Ishikawa (cell line): ENCODE results near the gene ZMYND19.

Source experiments
- CEBPB ChIP-seq: IDR thresholded peaks from 2 replicates; pipeline ENCODE4 v1.6.1; 2012
- CREB1 ChIP-seq: IDR thresholded peaks from 2 replicates; pipeline ENCODE4 v1.6.1; 2012; ENCODE audit warnings: low read depth
- EGR1 ChIP-seq: IDR thresholded peaks from 2 replicates; pipeline ENCODE4 v1.6.1; 2012
- EP300 ChIP-seq: IDR thresholded peaks from 2 replicates; pipeline ENCODE4 v1.6.1; 2012; ENCODE audit warnings: borderline replicate concordance
- FOXM1 ChIP-seq: IDR thresholded peaks from 2 replicates; pipeline ENCODE4 v1.6.1; 2012; ENCODE audit warnings: low read depth, borderline replicate concordance
- MAX ChIP-seq: IDR thresholded peaks from 2 replicates; pipeline ENCODE4 v1.6.1; 2012
- NFIC ChIP-seq: IDR thresholded peaks from 2 replicates; pipeline ENCODE4 v1.6.1; 2012
- RAD21 ChIP-seq: IDR thresholded peaks from 2 replicates; pipeline ENCODE4 v1.6.1; 2012; ENCODE audit warnings: low read depth
- REST ChIP-seq: IDR thresholded peaks from 2 replicates; pipeline ENCODE4 v1.6.1; 2012; ENCODE audit warnings: low read depth, mild to moderate bottlenecking
- TAF1 ChIP-seq: IDR thresholded peaks from 2 replicates; pipeline ENCODE4 v1.6.1; 2012; ENCODE audit warnings: low read depth, mild to moderate bottlenecking
- TCF12 ChIP-seq: IDR thresholded peaks from 2 replicates; pipeline ENCODE4 v1.6.1; 2012; ENCODE audit warnings: low read depth
- TEAD4 ChIP-seq: IDR thresholded peaks from 2 replicates; pipeline ENCODE4 v1.6.1; 2012
- USF1 ChIP-seq: IDR thresholded peaks from 2 replicates; pipeline ENCODE4 v1.6.1; 2012
- YY1 ChIP-seq: IDR thresholded peaks from 2 replicates; pipeline ENCODE4 v1.6.1; 2012; ENCODE audit warnings: low read depth
- ZBTB7A ChIP-seq: IDR thresholded peaks from 2 replicates; pipeline ENCODE4 v1.6.1; 2012; ENCODE audit warnings: low read depth

The ZMYND19 gene

DNA sequence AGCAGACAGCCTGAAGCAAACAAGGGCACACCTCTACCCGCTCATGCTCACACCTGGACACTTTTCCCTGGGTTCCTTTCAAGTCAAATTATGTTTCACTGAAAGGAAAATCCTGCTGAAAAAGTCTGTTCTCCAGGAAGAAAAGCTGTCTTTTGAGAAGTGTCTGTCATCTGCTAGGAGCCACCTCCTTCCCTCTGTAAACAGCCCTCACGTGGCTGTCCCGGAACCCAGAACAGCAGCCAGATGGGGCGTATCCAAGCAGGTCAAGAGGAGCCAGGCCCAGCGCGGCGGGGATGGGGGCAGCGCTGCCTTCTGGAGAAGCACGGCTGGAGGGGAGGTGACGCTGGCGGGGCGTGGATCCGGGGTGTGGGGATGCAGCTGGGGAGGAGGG, 40.1 kb downstream of the ZMYND19 start, which contains the start of gene PNPLA7:
PNPLA7 (minus strand) TSS at position 172 of the 391 bp plus-strand sequence. CDS start 205 bp downstream, outside the sequence.
- TF ChIP-seq EGR1, result no peak
- no peak for TF ChIP-seq RAD21
- no peak for TF ChIP-seq CREB1
- TF ChIP-seq EP300, result no peak
- no peak for TF ChIP-seq FOXM1
- 0 out of 2 replicates have a peak, but pooled peaks have one; percentile 5 for TF ChIP-seq TEAD4
- TF ChIP-seq TCF12, result 0 out of 2 replicates have a peak, but pooled peaks have one; percentile 35
- TF ChIP-seq USF1, result peak; percentile 91
- peak; percentile 66; the same call in 1 of the 2 replicates for TF ChIP-seq NFIC
- no peak for TF ChIP-seq REST
- TF ChIP-seq ZBTB7A, result no peak
- peak; percentile 97 for TF ChIP-seq MAX
- TF ChIP-seq YY1, result no peak
- TF ChIP-seq TAF1, result no peak
- no peak for TF ChIP-seq CEBPB

- no peak for TF ChIP-seq MAX
These were observed 42.4 kb downstream of the ZMYND19 start for GRCh38 chr9:137547687-137548543.

DNA sequence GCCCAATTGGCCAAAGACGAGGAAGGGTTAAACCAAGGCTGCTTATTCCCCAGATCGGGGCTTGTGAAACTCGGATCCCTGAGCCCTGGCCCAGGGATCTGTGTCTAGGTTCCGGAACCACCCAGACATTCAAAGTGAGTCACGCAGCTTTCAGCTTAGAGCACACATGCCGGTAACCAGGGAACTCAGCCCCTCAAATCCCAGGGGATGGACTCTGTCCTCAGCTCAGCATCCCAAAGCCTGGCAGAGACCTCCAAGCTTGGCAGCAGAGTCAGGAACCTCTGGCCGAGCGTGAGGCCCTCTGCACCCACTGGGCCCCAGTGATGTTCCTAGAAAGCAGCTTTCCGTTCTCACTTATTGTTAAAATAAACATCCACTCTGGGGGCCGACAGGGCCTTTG, 45.2 kb downstream of the ZMYND19 start:
- TF ChIP-seq FOXM1 (no peak), RAD21 (no peak), ZBTB7A (no peak), TAF1 (no peak), MAX (no peak), CREB1 (no peak), NFIC (no peak), EP300 (no peak), EGR1 (no peak), CEBPB (no peak), TCF12 (no peak)

- TF ChIP-seq USF1 (no peak), FOXM1 (no peak), NFIC (no peak), TCF12 (no peak), TEAD4 (no peak), REST (no peak), RAD21 (no peak), EGR1 (no peak), ZBTB7A (no peak)
These were observed 46.0 kb downstream of the ZMYND19 start for GRCh38 chr9:137544176-137544760.

GRCh38 chr9:137543237-137543963, 46.9 kb downstream of the ZMYND19 start:
- no peak for TF ChIP-seq REST
- no peak for TF ChIP-seq EP300
- TF ChIP-seq RAD21, result no peak
- TF ChIP-seq FOXM1, result no peak
- no peak for TF ChIP-seq YY1
- no peak for TF ChIP-seq CREB1
- no peak for TF ChIP-seq EGR1
- TF ChIP-seq USF1, result no peak
- no peak for TF ChIP-seq TCF12
- TF ChIP-seq TAF1, result no peak
- no peak for TF ChIP-seq TEAD4
- no peak for TF ChIP-seq NFIC
- TF ChIP-seq MAX, result no peak
